AG04450 (cell line): Measurements from ENCODE around the gene SH3RF3. TPM values are rescaled to one million over a fixed set of nuclear protein-coding genes. Genes with fewer than 3 reads are reported as not detected.

Experiments
- CTCF ChIA-PET: fragments of 300-600, 350-600 bp; formaldehyde crosslinking; extraction: SDS; loops from one replicate; lab custom pipeline; 2022; ENCODE audit warnings: antibody characterized with exemption, inconsistent platforms; lab: Charles Lee
- POLR2A ChIA-PET: fragments of 350-600 bp; formaldehyde crosslinking; extraction: SDS; loops from one replicate; lab custom pipeline; 2021; ENCODE audit warnings: antibody characterized with exemption, inconsistent platforms; lab: Yijun Ruan, JAX
- DNase-seq: peaks from one replicate; pipeline ENCODE4 v3.0.0-alpha.2; 2011; ENCODE audit warnings: low read depth, low spot score
- H3K27ac ChIP-seq: one replicate; pipeline ENCODE4 v1.5.1; 2012; ENCODE audit warnings: low read depth, low read length, control low read depth
- H3K27me3 ChIP-seq: one replicate; pipeline ENCODE4 v1.6.0; 2012; ENCODE audit warnings: low read length; ENCODE audit not compliant: control insufficient read depth, insufficient read depth
- H3K4me3 ChIP-seq: 2 replicates; pipeline ENCODE4 v1.5.1; 2011; ENCODE audit warnings: mild to moderate bottlenecking, low read depth, low read length, control low read depth
- H3K9me3 ChIP-seq: 2 replicates; pipeline ENCODE4 v1.5.1; 2012; ENCODE audit warnings: low read length; ENCODE audit not compliant: control insufficient read depth, insufficient read depth
- CTCF ChIP-seq: IDR thresholded peaks from 2 replicates; pipeline ENCODE4 v1.5.1; 2011; ENCODE audit warnings: low read depth, low read length, control low read depth, inconsistent platforms
- polyA plus RNA-seq: library from polyadenylated mRNA; depleted of rRNA; stranded (reverse); fragments of >200 nt; gene quantifications from 2 replicates; pipeline ENCODE4 v1.2.3, GENCODE V29; 2011

Gene SH3RF3
- polyA plus RNA-seq, 1 experiment, result 5.7 TPM

DNA sequence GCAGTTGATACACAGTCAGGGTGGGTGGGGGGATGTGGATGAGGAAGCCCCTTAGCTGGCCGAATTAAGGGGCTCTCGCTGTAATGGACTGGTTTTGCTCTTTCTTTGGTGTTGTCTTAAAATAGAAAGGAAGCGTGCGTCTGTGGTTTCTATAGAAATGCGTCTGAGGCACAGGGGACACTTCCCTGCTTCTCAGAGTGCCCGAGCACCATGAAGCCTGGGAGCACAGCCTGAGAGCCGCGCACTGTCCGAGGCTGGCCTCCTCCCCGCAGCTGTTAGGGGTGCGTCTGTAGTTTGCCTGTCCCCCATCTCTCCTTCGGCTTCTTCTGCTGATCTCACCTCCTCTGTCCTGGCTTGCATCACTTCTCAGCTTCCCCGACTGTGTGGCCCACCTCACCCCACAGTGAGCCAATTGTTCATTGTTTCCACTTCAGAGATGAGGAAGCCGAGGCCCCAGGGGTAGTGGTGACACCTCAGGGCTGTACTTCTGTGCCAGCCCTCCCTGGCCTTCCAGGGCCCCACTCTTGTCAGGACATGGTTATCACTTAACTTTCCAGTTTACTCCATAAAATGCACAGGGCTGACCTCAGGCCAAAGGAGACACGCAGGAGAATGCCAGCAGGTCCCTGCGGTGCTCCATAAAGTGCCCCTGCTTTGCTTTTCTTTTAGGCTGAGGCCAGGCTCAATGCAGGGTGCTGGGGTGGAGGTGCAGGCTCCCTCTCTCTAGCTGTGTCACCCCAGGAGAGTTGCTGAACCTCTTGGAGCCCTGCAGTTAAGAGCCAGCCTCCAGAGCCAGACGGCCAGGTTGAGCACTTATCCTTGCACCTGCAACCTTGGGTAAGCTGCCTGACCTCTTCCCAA is 274.2 kb downstream of the SH3RF3 start:
- DNase-seq, result no peak
- no peak overlapping the region for H3K27ac ChIP-seq
- POLR2A ChIA-PET, result no interaction called here
- H3K9me3 ChIP-seq, result no peaks in the 10 kb centered on the region; the same call in 1 of the 2 replicates
- H3K27me3 ChIP-seq, result no peaks in the 10 kb centered on the region
- TF ChIP-seq CTCF, result no peak
- no peak overlapping the region for H3K4me3 ChIP-seq
- CTCF ChIA-PET, result no interaction called here

DNA sequence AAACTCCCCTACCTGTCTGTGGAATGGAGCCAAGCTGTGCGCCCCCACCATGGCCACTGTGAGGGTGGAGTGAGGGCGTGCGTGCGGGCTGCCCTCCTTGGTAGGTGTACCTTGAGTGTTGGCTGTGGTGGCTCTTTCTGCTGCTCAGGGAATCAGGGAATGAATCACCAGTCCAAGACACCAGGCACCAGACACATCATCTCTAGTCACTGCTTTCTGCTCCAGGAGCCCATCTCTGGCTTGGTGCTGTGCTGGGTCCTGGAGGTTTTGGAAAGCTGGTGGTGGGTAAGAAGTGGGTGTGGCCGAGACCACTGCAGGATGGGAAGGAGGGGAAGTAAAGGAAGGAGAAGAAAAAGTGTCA is 274.8 kb downstream of the SH3RF3 start:
- no peaks in the 10 kb centered on the region; the same call in 1 of the 2 replicates for H3K9me3 ChIP-seq
- H3K27me3 ChIP-seq, result no peaks in the 10 kb centered on the region
- TF ChIP-seq CTCF, result no peak
- no peak overlapping the region for H3K27ac ChIP-seq
- no peak overlapping the region for H3K4me3 ChIP-seq
- ChIA-PET CTCF (no interaction called here), POLR2A (no interaction called here)
- no peak for DNase-seq

GRCh38 chr2:109404681-109405080 is 275.7 kb downstream of the SH3RF3 start:
- DNase-seq, result no peak
- Histone ChIP-seq H3K27ac (no peak overlapping the region), H3K4me3 (no peak overlapping the region), H3K9me3 (no peaks in the 10 kb centered on the region; the same call in 1 of the 2 replicates), H3K27me3 (no peaks in the 10 kb centered on the region)
- no peak for TF ChIP-seq CTCF
- CTCF ChIA-PET, result no interaction called here
- POLR2A ChIA-PET, result no interaction called here

- H3K27me3 ChIP-seq, result no peaks in the 10 kb centered on the region
- TF ChIP-seq CTCF, result no peak
- DNase-seq, result no peak
- CTCF ChIA-PET, result interaction anchor here (0.5 kb wide), 1 partner anchor 1259 kb away, joined by 5 read pairs; no protein-coding TSS in a partner anchor
- H3K27ac ChIP-seq, result no peak overlapping the region
- POLR2A ChIA-PET, result no interaction called here
- no peaks in the 10 kb centered on the region for H3K9me3 ChIP-seq
- H3K4me3 ChIP-seq, result no peak overlapping the region
Observed at GRCh38 chr2:109405873-109406272, 276.9 kb downstream of the SH3RF3 start.

GRCh38 chr2:109406301-109406700 is 277.3 kb downstream of the SH3RF3 start:
- ChIA-PET POLR2A (no interaction called here), CTCF (no interaction called here)
- TF ChIP-seq CTCF, result no peak
- DNase-seq, result no peak
- no peak overlapping the region for H3K4me3 ChIP-seq
- H3K27me3 ChIP-seq, result no peaks in the 10 kb centered on the region
- no peaks in the 10 kb centered on the region for H3K9me3 ChIP-seq
- H3K27ac ChIP-seq, result no peak overlapping the region
